CD14-positive monocyte (primary cell): ENCODE measurements around the gene TBX19. TPM values are rescaled to one million over a fixed set of nuclear protein-coding genes. Genes with fewer than 3 reads are reported as not detected.

Experiments used
- DNase-seq, 3 donors: peaks; one replicate each; pipeline ENCODE4 v3.0.0-alpha.2; 2011 to 2022
- H2AFZ ChIP-seq: 2 replicates; pipeline ENCODE4 v1.6.0; 2012; ENCODE audit warnings: mild to moderate bottlenecking, low read depth, low read length, inconsistent platforms; ENCODE audit not compliant: insufficient read depth, poor library complexity, severe bottlenecking
- H3K27ac ChIP-seq, 2 donors: 1 replicate in 1 of 2; 2 replicates in 1 of 2; pipeline ENCODE4 v1.5.1; 2012 to 2013; ENCODE audit warnings: low read length in 2 of 2, control low read depth in 1 of 2, inconsistent platforms in 1 of 2, low read depth in 1 of 2, mild to moderate bottlenecking in 1 of 2
- H3K27me3 ChIP-seq, 2 donors: one replicate each; pipeline versions ENCODE4 v1.6.0 to v1.6.1; 2011 to 2013; ENCODE audit warnings: low read length in 2 of 2; ENCODE audit not compliant: control insufficient read depth in 2 of 2, insufficient read depth in 2 of 2
- H3K36me3 ChIP-seq, 2 donors: replicated peaks in 1 of 2; 1 replicate in 1 of 2; 2 replicates in 1 of 2; pipeline versions ENCODE4 v1.5.1 to v1.6.1; 2012 to 2013; ENCODE audit warnings: low read length in 2 of 2, control low read depth in 1 of 2, inconsistent platforms in 1 of 2, mild to moderate bottlenecking in 1 of 2; ENCODE audit not compliant: insufficient read depth in 2 of 2, control insufficient read depth in 1 of 2
- H3K4me1 ChIP-seq, 2 donors: 1 replicate in 1 of 2; 2 replicates in 1 of 2; pipeline versions ENCODE4 v1.5.1 to v1.6.1; 2012 to 2013; ENCODE audit warnings: low read length in 2 of 2, control low read depth in 1 of 2, inconsistent platforms in 1 of 2, mild to moderate bottlenecking in 1 of 2, moderate library complexity in 1 of 2; ENCODE audit not compliant: insufficient read depth in 2 of 2, control insufficient read depth in 1 of 2
- H3K4me2 ChIP-seq: replicated peaks from 2 replicates; pipeline ENCODE3; 2012; ENCODE audit warnings: low read length, moderate library complexity, mild to moderate bottlenecking; ENCODE audit not compliant: poor library complexity, severe bottlenecking; ENCODE audit errors: extremely low read depth
- H3K4me3 ChIP-seq, 3 experiments: fragments of 200-600 bp in 1 of 3; sonication (generic) in 1 of 3; replicated peaks in 1 of 3; 1 replicate in 2 of 3; 2 replicates in 1 of 3; pipeline ENCODE4 v1.5.1; 2011 to 2013; ENCODE audit warnings: low read length in 3 of 3, mild to moderate bottlenecking in 3 of 3, control low read depth in 2 of 3, low read depth in 2 of 3, inconsistent platforms in 1 of 3, moderate library complexity in 1 of 3
- H3K79me2 ChIP-seq: 2 replicates; pipeline ENCODE4 v1.6.0; 2012; ENCODE audit warnings: mild to moderate bottlenecking, control low read depth, inconsistent platforms, low read length, moderate library complexity; ENCODE audit not compliant: insufficient read depth
- H3K9ac ChIP-seq: 2 replicates; pipeline ENCODE4 v1.6.0; 2017; ENCODE audit warnings: low read length, mild to moderate bottlenecking; ENCODE audit not compliant: insufficient read depth, poor library complexity, severe bottlenecking
- H3K9me3 ChIP-seq, 2 donors: replicated peaks in 1 of 2; 1 replicate in 1 of 2; 2 replicates in 1 of 2; pipeline versions ENCODE4 v1.5.1 to v1.6.1; 2012 to 2013; ENCODE audit warnings: low read length in 2 of 2, control low read depth in 1 of 2; ENCODE audit not compliant: control insufficient read depth in 1 of 2, insufficient read depth in 1 of 2
- H4K20me1 ChIP-seq: 2 replicates; pipeline ENCODE4 v1.6.0; 2012; ENCODE audit warnings: mild to moderate bottlenecking, low read length, control low read depth, moderate library complexity; ENCODE audit not compliant: insufficient read depth
- H3K27ac Mint-ChIP-seq, 7 donors: one replicate each; pipeline ENCODE4 v1.8.0; 2020; ENCODE audit warnings: mild to moderate bottlenecking in 7 of 7, mixed read lengths in 7 of 7, moderate library complexity in 6 of 7, inconsistent platforms in 2 of 7
- H3K27me3 Mint-ChIP-seq, 3 donors: one replicate each; pipeline ENCODE4 v1.8.0; 2021 to 2022; ENCODE audit warnings: low read depth in 3 of 3, mild to moderate bottlenecking in 3 of 3, mixed read lengths in 3 of 3, moderate library complexity in 3 of 3, inconsistent platforms in 1 of 3
- H3K36me3 Mint-ChIP-seq, 2 donors: one replicate each; pipeline ENCODE4 v1.8.0; 2020; ENCODE audit warnings: mixed read lengths in 2 of 2, inconsistent platforms in 1 of 2, mild to moderate bottlenecking in 1 of 2
- H3K4me1 Mint-ChIP-seq: one replicate; pipeline ENCODE4 v1.8.0; 2020; ENCODE audit warnings: mild to moderate bottlenecking, mixed read lengths
- H3K4me3 Mint-ChIP-seq, 2 donors: one replicate each; pipeline ENCODE4 v1.8.0; 2020; ENCODE audit warnings: mild to moderate bottlenecking in 2 of 2, mixed read lengths in 2 of 2, moderate library complexity in 1 of 2
- H3K9me3 Mint-ChIP-seq, 7 donors: one replicate each; pipeline ENCODE4 v1.8.0; 2020 to 2022; ENCODE audit warnings: mixed read lengths in 7 of 7, mild to moderate bottlenecking in 6 of 7, moderate library complexity in 6 of 7, inconsistent platforms in 2 of 7
- WGBS: methylation state at CpG from one replicate; pipeline ENCODE4 v1.1.5; 2013; ENCODE audit warnings: missing lambda C conversion rate; ENCODE audit not compliant: insufficient coverage; 5-methylcytosine and 5-hydroxymethylcytosine counted together
- intact Hi-C, 2 donors: fragments of 100-400 bp; cut with micrococcal nuclease; formaldehyde crosslinking; loops; one replicate each; pipeline versions ENCODE4 v1.15.0 to v1.15.1; 2023
- polyA plus RNA-seq, 3 donors: library from polyadenylated mRNA; depleted of rRNA in 1 of 3; unstranded in 2 of 3; stranded (reverse) in 1 of 3; fragments of 300-500 nt in 2 of 3; fragments of >200 nt in 1 of 3; fragmentation: Illumina TruSeq in 2 of 3; gene quantifications; 1 replicate in 2 of 3; 2 replicates in 1 of 3; pipeline ENCODE4 v1.2.3, GENCODE V29; 2012 to 2021
- TF ChIP-seq, protein P1 (sequence below): fragments of 200-600 bp; IDR thresholded peaks from one replicate; pipeline ENCODE4 v1.8.0; 2022; ENCODE audit warnings: antibody characterized with exemption, mild to moderate bottlenecking

Gene TBX19
- polyA plus RNA-seq, 3 donors, result 0.65 to 7.6 (median 1.6) TPM

DNA sequence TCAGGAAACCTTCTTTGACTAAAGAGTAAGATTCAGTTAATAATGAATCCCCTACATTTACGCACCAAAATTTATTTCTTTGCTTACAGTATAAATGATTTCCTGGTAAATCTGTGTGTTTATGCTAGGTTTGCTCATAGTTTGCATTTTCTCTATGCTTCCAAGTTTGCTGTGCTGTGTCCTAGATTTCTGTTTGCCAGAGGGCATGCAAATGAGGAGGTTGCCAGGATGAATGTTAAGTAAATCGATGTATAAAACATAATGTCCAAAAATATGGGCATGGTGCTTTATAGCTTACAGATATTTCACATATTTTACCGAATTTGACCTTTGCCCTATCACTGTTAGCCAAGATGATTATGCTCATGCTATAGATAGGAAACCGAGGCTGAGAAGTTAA is 63.8 kb downstream of the TBX19 start:
- no peak overlapping the region for H3K4me3 ChIP-seq
- H3K9ac ChIP-seq, result no peak overlapping the region
- H3K9me3 ChIP-seq, result no peaks in the 10 kb centered on the region
- Mint-ChIP-seq H3K9me3 (peaks cover 0 to 5% (median 2%) of the 10 kb centered on the region in 7 donors), H3K4me3 (no peak overlapping the region), H3K4me1 (peaks cover 24% of the 10 kb centered on the region), H3K27ac (no peak overlapping the region), H3K27me3 (peaks cover 0 to 2% (median 0%) of the 10 kb centered on the region in 3 donors), H3K36me3 (no peaks in the 10 kb centered on the region)
- peaks cover 7 to 8% of the 10 kb centered on the region in 2 donors for H3K4me1 ChIP-seq
- no peaks in the 10 kb centered on the region for H4K20me1 ChIP-seq
- H3K79me2 ChIP-seq, result no peaks in the 10 kb centered on the region
- DNase-seq, result no peak
- intact Hi-C loops, result loop anchor here (5.0 to 10.0 kb wide), 3 partner anchors 230 to 1003 kb away; partner anchors contain the start of genes XCL1 (in 2 of the 2) and ATP1B1 (in 1 of the 2)
- no peaks in the 10 kb centered on the region for H3K27me3 ChIP-seq
- no peak overlapping the region for H3K4me2 ChIP-seq
- H3K36me3 ChIP-seq, result no peaks in the 10 kb centered on the region
- TF ChIP-seq, protein P1, sequence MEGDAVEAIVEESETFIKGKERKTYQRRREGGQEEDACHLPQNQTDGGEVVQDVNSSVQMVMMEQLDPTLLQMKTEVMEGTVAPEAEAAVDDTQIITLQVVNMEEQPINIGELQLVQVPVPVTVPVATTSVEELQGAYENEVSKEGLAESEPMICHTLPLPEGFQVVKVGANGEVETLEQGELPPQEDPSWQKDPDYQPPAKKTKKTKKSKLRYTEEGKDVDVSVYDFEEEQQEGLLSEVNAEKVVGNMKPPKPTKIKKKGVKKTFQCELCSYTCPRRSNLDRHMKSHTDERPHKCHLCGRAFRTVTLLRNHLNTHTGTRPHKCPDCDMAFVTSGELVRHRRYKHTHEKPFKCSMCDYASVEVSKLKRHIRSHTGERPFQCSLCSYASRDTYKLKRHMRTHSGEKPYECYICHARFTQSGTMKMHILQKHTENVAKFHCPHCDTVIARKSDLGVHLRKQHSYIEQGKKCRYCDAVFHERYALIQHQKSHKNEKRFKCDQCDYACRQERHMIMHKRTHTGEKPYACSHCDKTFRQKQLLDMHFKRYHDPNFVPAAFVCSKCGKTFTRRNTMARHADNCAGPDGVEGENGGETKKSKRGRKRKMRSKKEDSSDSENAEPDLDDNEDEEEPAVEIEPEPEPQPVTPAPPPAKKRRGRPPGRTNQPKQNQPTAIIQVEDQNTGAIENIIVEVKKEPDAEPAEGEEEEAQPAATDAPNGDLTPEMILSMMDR, result no peak
- H3K27ac ChIP-seq, result no peak overlapping the region
- 100% methylated on average over 1 of the region's 4 CpGs for WGBS
- no peak overlapping the region for H2AFZ ChIP-seq

DNA sequence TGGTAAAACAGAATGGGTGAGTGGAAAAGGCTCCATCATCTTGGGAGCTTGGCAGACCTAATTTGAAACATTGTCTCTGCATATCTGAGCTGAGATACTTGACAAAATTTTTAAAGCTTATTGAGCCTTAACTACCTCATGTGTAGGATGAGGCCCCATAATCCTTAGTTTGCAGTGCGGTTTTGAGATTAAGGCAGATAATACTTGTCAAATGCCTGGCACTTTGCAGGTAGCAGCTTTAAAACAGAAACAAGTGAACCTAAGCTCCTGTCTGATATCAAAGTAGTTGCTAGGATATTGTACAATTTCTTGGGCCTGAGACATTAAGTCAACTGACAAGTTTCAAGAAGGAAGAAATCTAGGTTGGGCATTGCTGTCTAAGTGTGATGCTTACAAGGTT is 65.3 kb downstream of the TBX19 start:
- no peaks in the 10 kb centered on the region for H3K79me2 ChIP-seq
- intact Hi-C loops, result loop anchor here (10.0 kb wide), 2 partner anchors 229 to 759 kb away; partner anchors contain the start of genes XCL1 (in 2 of the 2) and ATP1B1 (in 1 of the 2)

More for the DNA sequence above, 65.3 kb downstream of the TBX19 start:
- no peaks in the 10 kb centered on the region for H3K27me3 ChIP-seq
- no peak for DNase-seq
- no peak overlapping the region for H3K27ac ChIP-seq
- H3K4me3 ChIP-seq, result no peak overlapping the region
- H3K4me1 Mint-ChIP-seq, result peaks cover 21% of the 10 kb centered on the region
- H2AFZ ChIP-seq, result no peak overlapping the region
- no peaks in the 10 kb centered on the region for H3K9me3 ChIP-seq
- H3K9me3 Mint-ChIP-seq, result peaks cover 0 to 5% (median 2%) of the 10 kb centered on the region in 7 donors
- WGBS, result no CpG with 5 or more reads among the region's 1 CpG
- no peak overlapping the region for H3K4me3 Mint-ChIP-seq
- no peaks in the 10 kb centered on the region for H4K20me1 ChIP-seq
- no peak overlapping the region for H3K27ac Mint-ChIP-seq
- no peak overlapping the region for H3K9ac ChIP-seq
- peaks cover 0 to 2% (median 0%) of the 10 kb centered on the region in 3 donors for H3K27me3 Mint-ChIP-seq
- peaks cover 7 to 8% of the 10 kb centered on the region in 2 donors for H3K4me1 ChIP-seq
- TF ChIP-seq, protein P1, result no peak
- no peaks in the 10 kb centered on the region for H3K36me3 ChIP-seq
- no peak overlapping the region for H3K4me2 ChIP-seq
- H3K36me3 Mint-ChIP-seq, result no peaks in the 10 kb centered on the region
